ENCODE data around the gene AGPAT4. TPM values are rescaled to one million over a fixed set of nuclear protein-coding genes. Genes with fewer than 3 reads are reported as not detected.

The AGPAT4 gene
- total RNA-seq, 4 donors from 2014 or later = 1.0 to 17.4 (median 6.4) TPM

DNA sequence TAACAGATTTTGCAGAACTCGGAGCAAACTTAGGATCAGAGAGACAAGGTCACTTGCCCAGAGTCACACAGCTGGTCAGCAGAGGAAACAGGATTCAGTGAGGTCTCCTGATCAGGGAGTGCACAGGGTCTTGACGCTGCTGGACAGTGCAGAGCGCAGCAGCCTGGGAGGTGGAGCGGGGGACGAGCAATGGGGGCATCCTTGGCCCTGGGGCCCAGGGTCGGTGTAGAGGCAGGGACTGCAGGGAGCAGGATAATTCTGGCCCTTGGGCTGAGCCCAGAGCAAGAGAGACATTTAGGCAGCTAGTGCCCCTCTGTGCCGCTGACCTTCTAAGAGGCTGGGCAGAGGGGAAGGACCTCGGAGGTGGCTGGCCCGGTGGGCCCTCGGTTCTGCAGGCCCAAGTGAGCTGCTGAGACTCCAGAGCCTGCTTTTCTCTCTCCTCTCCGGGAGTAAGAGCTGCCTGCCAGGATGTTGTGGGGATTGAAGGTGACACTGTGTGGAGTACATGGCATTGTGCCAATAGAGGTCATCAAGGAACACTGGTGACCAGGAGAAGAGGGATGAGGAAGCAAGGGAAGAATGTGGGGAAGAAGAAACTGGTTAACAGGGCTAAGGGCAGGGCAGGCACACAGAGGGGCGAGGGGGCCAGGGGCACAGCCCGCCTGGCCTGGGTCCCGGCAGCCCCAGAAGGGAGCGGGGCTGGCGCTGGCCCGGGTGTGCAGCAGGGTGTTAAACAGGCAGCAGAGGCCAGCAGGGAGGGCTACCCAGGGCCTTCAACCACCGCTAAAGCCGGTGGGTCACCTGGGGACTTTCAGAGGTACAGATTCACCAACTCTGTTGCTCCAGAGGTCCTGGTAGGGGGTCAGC lies 122.0 kb downstream of the AGPAT4 start:
- Histone ChIP-seq H3K27ac (no peak overlapping the region), H3K27me3 (no peaks in the 10 kb centered on the region), H3K4me3 (no peak overlapping the region), H3K4me1 (no peaks in the 10 kb centered on the region), H3K9me3 (no peaks in the 10 kb centered on the region), H3K36me3 (peaks cover 0 to 28% (median 0%) of the 10 kb centered on the region in 3 donors)
- 94 to 95% methylated on average over 13 to 16 of the region's 19 CpGs for WGBS, 2 donors
- no peak for TF ChIP-seq POLR2A (IDR thresholded peaks at IDR 0.05)
- TF ChIP-seq, protein P1, sequence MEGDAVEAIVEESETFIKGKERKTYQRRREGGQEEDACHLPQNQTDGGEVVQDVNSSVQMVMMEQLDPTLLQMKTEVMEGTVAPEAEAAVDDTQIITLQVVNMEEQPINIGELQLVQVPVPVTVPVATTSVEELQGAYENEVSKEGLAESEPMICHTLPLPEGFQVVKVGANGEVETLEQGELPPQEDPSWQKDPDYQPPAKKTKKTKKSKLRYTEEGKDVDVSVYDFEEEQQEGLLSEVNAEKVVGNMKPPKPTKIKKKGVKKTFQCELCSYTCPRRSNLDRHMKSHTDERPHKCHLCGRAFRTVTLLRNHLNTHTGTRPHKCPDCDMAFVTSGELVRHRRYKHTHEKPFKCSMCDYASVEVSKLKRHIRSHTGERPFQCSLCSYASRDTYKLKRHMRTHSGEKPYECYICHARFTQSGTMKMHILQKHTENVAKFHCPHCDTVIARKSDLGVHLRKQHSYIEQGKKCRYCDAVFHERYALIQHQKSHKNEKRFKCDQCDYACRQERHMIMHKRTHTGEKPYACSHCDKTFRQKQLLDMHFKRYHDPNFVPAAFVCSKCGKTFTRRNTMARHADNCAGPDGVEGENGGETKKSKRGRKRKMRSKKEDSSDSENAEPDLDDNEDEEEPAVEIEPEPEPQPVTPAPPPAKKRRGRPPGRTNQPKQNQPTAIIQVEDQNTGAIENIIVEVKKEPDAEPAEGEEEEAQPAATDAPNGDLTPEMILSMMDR (IDR thresholded peaks at IDR 0.05) = no peak
- DNase-seq = no peak
- intact Hi-C loops (cut with DNase I) = loop anchor here (5.0 kb wide), 1 partner anchor 220 kb away; no protein-coding TSS in a partner anchor

DNA sequence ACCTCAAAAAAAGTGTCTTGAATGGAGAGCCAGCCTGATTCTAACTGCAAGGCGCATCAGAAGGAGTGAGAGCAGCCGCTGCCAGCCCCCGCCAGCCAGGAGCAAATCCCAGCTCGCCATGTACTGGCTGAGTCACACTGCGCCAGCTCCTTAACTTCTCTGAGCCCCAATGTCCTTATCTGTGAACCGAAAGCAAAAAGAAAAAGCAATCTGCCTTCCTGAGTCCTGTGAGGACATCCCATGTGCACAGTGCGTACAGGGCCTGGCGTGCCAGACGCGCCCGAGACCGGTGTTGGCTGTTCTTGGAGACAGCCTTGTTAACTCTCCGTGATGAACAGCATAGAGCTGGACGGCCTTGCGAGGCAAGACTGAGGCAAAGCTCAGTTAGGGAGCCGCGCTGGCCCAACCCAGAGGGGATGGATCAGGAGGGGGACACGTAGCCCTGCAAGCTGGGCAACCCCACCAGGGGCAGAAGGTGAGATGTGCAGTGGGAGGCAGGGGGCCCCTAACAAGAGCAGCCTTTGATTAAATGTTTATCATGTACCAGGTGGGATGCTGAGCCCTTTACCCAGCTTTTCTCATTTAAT lies 122.7 kb downstream of the AGPAT4 start:
- H3K4me3 ChIP-seq = no peak overlapping the region
- no peak for DNase-seq
- H3K27ac ChIP-seq = no peak overlapping the region
- TF ChIP-seq POLR2A (IDR thresholded peaks at IDR 0.05) = no peak
- TF ChIP-seq, protein P1 (IDR thresholded peaks at IDR 0.05) = no peak
- peaks cover 0 to 31% (median 0%) of the 10 kb centered on the region in 3 donors for H3K36me3 ChIP-seq
- WGBS, 2 donors = 85 to 96% methylated on average over 4 of the region's 18 CpGs
- intact Hi-C loops (cut with DNase I) = loop anchor here (5.0 kb wide), 1 partner anchor 221 kb away; no protein-coding TSS in a partner anchor
- no peaks in the 10 kb centered on the region for H3K9me3 ChIP-seq
- H3K27me3 ChIP-seq = no peaks in the 10 kb centered on the region
- H3K4me1 ChIP-seq = no peaks in the 10 kb centered on the region

DNA sequence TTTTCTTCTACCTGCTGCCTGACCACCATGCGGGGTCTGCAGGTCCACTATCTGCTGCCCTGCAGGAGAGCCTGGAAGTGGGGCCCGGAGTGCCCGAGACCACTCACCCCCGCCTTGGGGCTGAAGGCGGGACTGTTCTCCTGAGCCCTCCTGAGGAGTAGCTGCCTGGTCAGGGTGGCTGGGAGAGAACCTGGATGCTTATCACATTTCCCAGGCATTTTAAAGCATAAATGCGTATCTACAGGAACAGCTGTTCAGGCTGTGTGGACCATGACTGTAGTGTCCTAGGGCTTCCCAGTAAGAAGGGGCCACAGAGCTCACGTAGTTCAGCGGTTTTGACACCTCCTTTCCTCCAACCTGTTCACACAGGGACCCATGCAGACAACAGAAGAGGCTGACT lies 123.3 kb downstream of the AGPAT4 start:
- 100% methylated on average over 3 of the region's 8 CpGs for WGBS, 2 donors
- no peak for TF ChIP-seq POLR2A (IDR thresholded peaks at IDR 0.05)
- TF ChIP-seq, protein P1 (IDR thresholded peaks at IDR 0.05) = no peak
- peaks cover 0 to 31% (median 0%) of the 10 kb centered on the region in 3 donors for H3K36me3 ChIP-seq
- H3K4me1 ChIP-seq = no peaks in the 10 kb centered on the region
- H3K4me3 ChIP-seq = no peak overlapping the region
- no peak overlapping the region for H3K27ac ChIP-seq
- no peak for DNase-seq
- intact Hi-C loops (cut with DNase I) = loop anchor here (5.0 kb wide), 1 partner anchor 222 kb away; no protein-coding TSS in a partner anchor
- no peaks in the 10 kb centered on the region for H3K27me3 ChIP-seq
- no peaks in the 10 kb centered on the region for H3K9me3 ChIP-seq

DNA sequence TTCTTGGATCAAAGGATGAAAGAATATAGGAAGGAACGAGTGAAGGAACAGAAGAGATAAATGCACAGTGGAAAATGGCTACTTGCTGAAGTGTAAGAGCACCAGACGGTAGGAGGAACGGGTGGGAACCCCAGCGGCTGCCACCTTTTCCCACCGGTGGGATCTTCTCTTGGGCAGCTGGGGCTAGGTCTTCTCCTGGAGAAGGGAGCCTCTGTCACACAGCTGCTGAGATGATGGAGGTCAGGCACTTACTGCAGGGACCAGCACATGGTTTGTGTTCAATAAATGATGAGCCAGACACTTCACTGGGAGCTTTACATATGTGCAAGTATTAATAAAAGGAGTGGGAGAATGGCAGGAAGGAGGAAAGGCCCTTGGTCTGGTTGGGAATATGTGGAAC lies 123.7 kb downstream of the AGPAT4 start:
- H3K36me3 ChIP-seq = peaks cover 0 to 31% (median 0%) of the 10 kb centered on the region in 3 donors
- no peak overlapping the region for H3K4me3 ChIP-seq
- no peak for DNase-seq
- intact Hi-C loops (cut with DNase I) = loop anchor here (5.0 kb wide), 1 partner anchor 222 kb away; no protein-coding TSS in a partner anchor
- no peaks in the 10 kb centered on the region for H3K4me1 ChIP-seq
- no peak for TF ChIP-seq POLR2A (IDR thresholded peaks at IDR 0.05)
- TF ChIP-seq, protein P1 (IDR thresholded peaks at IDR 0.05) = no peak
- no peaks in the 10 kb centered on the region for H3K27me3 ChIP-seq
- WGBS, 2 donors = 91 to 95% methylated on average over 5 of the region's 5 CpGs
- no peak overlapping the region for H3K27ac ChIP-seq
- H3K9me3 ChIP-seq = no peaks in the 10 kb centered on the region
